Naive thymus-derived CD8-positive, alpha-beta T cell (primary cell): Measurements from ENCODE around the gene ZSCAN31. TPM values are rescaled to one million over a fixed set of nuclear protein-coding genes. Genes with fewer than 3 reads are reported as not detected.
A peak's percentile ranks its signal among the peaks of the same experiment; 100 is the strongest.

Source experiments
- ATAC-seq, 2 donors: fragments of 150-1000 bp; cut with Tn5 transposase in 1 of 2; sonication (Bioruptor Pico), chemical (Tn5 transposase) in 1 of 2; 1 replicate in 1 of 2; 2 replicates in 1 of 2; pipeline ENCODE4 v1.10.0; 2021; ENCODE audit warnings: mild to moderate bottlenecking in 2 of 2, moderate library complexity in 2 of 2
- POLR2A ChIA-PET: fragments of 350-600 bp; sonication (Branson Sonifier 250); formaldehyde crosslinking; loops from one replicate; lab custom pipeline; 2021; ENCODE audit warnings: antibody characterized with exemption; lab: Charles Lee
- DNase-seq, 10 donors: peaks; one replicate each; pipeline versions ENCODE4 v3.0.0 to v3.0.0-alpha.2; 2020 to 2022
- H3K27ac Mint-ChIP-seq, 10 donors: one replicate each; pipeline ENCODE4 v1.8.0; 2020 to 2022; ENCODE audit warnings: mild to moderate bottlenecking in 10 of 10, mixed read lengths in 10 of 10, moderate library complexity in 4 of 10, inconsistent platforms in 1 of 10
- H3K27me3 Mint-ChIP-seq, 5 donors: one replicate each; pipeline ENCODE4 v1.8.0; 2021 to 2022; ENCODE audit warnings: mixed read lengths in 5 of 5
- H3K36me3 Mint-ChIP-seq, 3 donors: one replicate each; pipeline ENCODE4 v1.8.0; 2020 to 2022; ENCODE audit warnings: mixed read lengths in 3 of 3, mild to moderate bottlenecking in 2 of 3, inconsistent platforms in 1 of 3
- H3K4me1 Mint-ChIP-seq, 4 donors: one replicate each; pipeline ENCODE4 v1.8.0; 2021 to 2022; ENCODE audit warnings: mixed read lengths in 4 of 4
- H3K4me3 Mint-ChIP-seq, 10 donors: one replicate each; pipeline ENCODE4 v1.8.0; 2020 to 2022; ENCODE audit warnings: mild to moderate bottlenecking in 10 of 10, mixed read lengths in 10 of 10, moderate library complexity in 6 of 10, inconsistent platforms in 1 of 10
- H3K9me3 Mint-ChIP-seq, 9 donors: one replicate each; pipeline ENCODE4 v1.8.0; 2020 to 2022; ENCODE audit warnings: mixed read lengths in 9 of 9, mild to moderate bottlenecking in 3 of 9, inconsistent platforms in 1 of 9, moderate library complexity in 1 of 9
- polyA plus RNA-seq, 3 donors: library from polyadenylated mRNA; unstranded; fragments of 300-500 nt; fragmentation: Illumina TruSeq; gene quantifications; one replicate each; pipeline ENCODE4 v1.2.3, GENCODE V29; 2021
- total RNA-seq, 8 experiments: library from RNA in 2 of 8; stranded (reverse) in 2 of 8; gene quantifications; one replicate each; pipeline ENCODE4 v1.2.3 and lab custom pipeline; 2021 to 2026

ZSCAN31 gene
- total RNA-seq, result 1 to 10 TPM; 1.8 to 2.8 TPM
- polyA plus RNA-seq, result 1 to 10 TPM in 1 of 3 donors, under 1 TPM in 2; 0.79 to 1.0 (median 0.98) TPM
- 1.6 to 4.8 (median 2.7) reads per million in 6 experiments for total RNA-seq (lab: John Stamatoyannopoulos, UW)

- POLR2A ChIA-PET, result interaction anchor here (0.5 to 2.3 kb wide), 13 partner anchors 9 to 1159 kb away, joined by 3 to 15 read pairs (median 4); partner anchors contain the start of genes ZKSCAN3, ZKSCAN8, ZNF165 and ZSCAN26
- Mint-ChIP-seq H3K9me3 (peaks cover 0 to 8% (median 5%) of the 10 kb centered on the region in 9 donors), H3K27me3 (no peaks in the 10 kb centered on the region), H3K36me3 (no peaks in the 10 kb centered on the region), H3K4me3 (no peak within 1 kb of the TSS), H3K4me1 (peaks cover 0 to 11% (median 8%) of the 10 kb centered on the region in 4 donors), H3K27ac (no peak within 1 kb of the TSS)
- peak; percentile 88 to 91 for ATAC-seq
- DNase-seq, result peak; percentile 62 to 92 (median 76)
Measured at GRCh38 chr6:28335564-28336283, at the start of gene ZSCAN31. TSS of gene ZSCAN31 (minus strand) at chr6:28336148. CDS start at chr6:28329683, 6,465 bp downstream.

- H3K4me3 Mint-ChIP-seq, result peak overlapping the region in 1 of 10 donors; percentile 20
- peaks cover 10 to 55% (median 28%) of the 10 kb centered on the region in 4 donors for H3K4me1 Mint-ChIP-seq
- no peaks in the 10 kb centered on the region for H3K27me3 Mint-ChIP-seq
- peaks cover 0 to 5% (median 0%) of the 10 kb centered on the region in 9 donors for H3K9me3 Mint-ChIP-seq
- ATAC-seq, result no peak
- POLR2A ChIA-PET, result interaction anchor here (1.4 kb wide), 1 partner anchor 26 kb away, joined by 3 read pairs; no protein-coding TSS in a partner anchor
- H3K27ac Mint-ChIP-seq, result no peak overlapping the region
- DNase-seq, result no peak
- peaks cover 42 to 80% (median 63%) of the 10 kb centered on the region in 3 donors for H3K36me3 Mint-ChIP-seq
Measured at GRCh38 chr6:28384143-28384533, 48.2 kb upstream of the ZSCAN31 start.

GRCh38 chr6:28383235-28384142 is 47.5 kb upstream of the ZSCAN31 start:
- peaks cover 10 to 51% (median 25%) of the 10 kb centered on the region in 4 donors for H3K4me1 Mint-ChIP-seq
- POLR2A ChIA-PET, result interaction anchor here (0.7 to 1.4 kb wide), 4 partner anchors 16 to 1205 kb away, joined by 3 read pairs; partner anchors contain the start of gene ZSCAN12
- H3K36me3 Mint-ChIP-seq, result peaks cover 39 to 77% (median 60%) of the 10 kb centered on the region in 3 donors
- peak overlapping the region in 9 of 10 donors; percentile 63 to 86 (median 74) for H3K27ac Mint-ChIP-seq
- H3K27me3 Mint-ChIP-seq, result no peaks in the 10 kb centered on the region
- ATAC-seq (peak; percentile 80 to 85), DNase-seq (peak; percentile 6 to 65 (median 31))
- H3K9me3 Mint-ChIP-seq, result peaks cover 0 to 6% (median 0%) of the 10 kb centered on the region in 9 donors
- H3K4me3 Mint-ChIP-seq, result peak overlapping the region; percentile 67 to 87 (median 82)

GRCh38 chr6:28380381-28380780 is 44.4 kb upstream of the ZSCAN31 start:
- H3K27ac Mint-ChIP-seq, result no peak overlapping the region
- no peak for DNase-seq
- no peak for ATAC-seq
- H3K27me3 Mint-ChIP-seq, result no peaks in the 10 kb centered on the region
- POLR2A ChIA-PET, result no interaction called here
- H3K4me1 Mint-ChIP-seq, result peaks cover 7 to 40% (median 15%) of the 10 kb centered on the region in 4 donors
- peaks cover 0 to 15% (median 4%) of the 10 kb centered on the region in 9 donors for H3K9me3 Mint-ChIP-seq
- no peak overlapping the region for H3K4me3 Mint-ChIP-seq
- peaks cover 20 to 69% (median 59%) of the 10 kb centered on the region in 3 donors for H3K36me3 Mint-ChIP-seq

GRCh38 chr6:28378644-28379043 is 42.7 kb upstream of the ZSCAN31 start:
- Mint-ChIP-seq H3K9me3 (peaks cover 0 to 15% (median 4%) of the 10 kb centered on the region in 9 donors), H3K36me3 (peaks cover 25 to 66% (median 52%) of the 10 kb centered on the region in 3 donors), H3K27me3 (no peaks in the 10 kb centered on the region), H3K4me3 (no peak overlapping the region), H3K4me1 (peaks cover 7 to 29% (median 10%) of the 10 kb centered on the region in 4 donors), H3K27ac (no peak overlapping the region)
- no peak for ATAC-seq
- POLR2A ChIA-PET, result interaction anchor here (0.6 kb wide), 1 partner anchor 779 kb away, joined by 5 read pairs; no protein-coding TSS in a partner anchor
- DNase-seq, result no peak

- Mint-ChIP-seq H3K9me3 (peaks cover 0 to 15% (median 4%) of the 10 kb centered on the region in 9 donors), H3K27ac (no peak overlapping the region), H3K4me1 (peaks cover 2 to 22% (median 4%) of the 10 kb centered on the region in 4 donors), H3K27me3 (no peaks in the 10 kb centered on the region), H3K36me3 (peaks cover 24 to 60% (median 50%) of the 10 kb centered on the region in 3 donors), H3K4me3 (no peak overlapping the region)
- POLR2A ChIA-PET, result no interaction called here
- no peak for ATAC-seq
- no peak for DNase-seq
Measured at GRCh38 chr6:28377879-28378278, 41.9 kb upstream of the ZSCAN31 start.

- Mint-ChIP-seq H3K4me3 (no peak overlapping the region), H3K27me3 (no peaks in the 10 kb centered on the region), H3K9me3 (peaks cover 0 to 9% (median 4%) of the 10 kb centered on the region in 9 donors), H3K36me3 (peaks cover 5 to 26% (median 17%) of the 10 kb centered on the region in 3 donors), H3K27ac (no peak overlapping the region), H3K4me1 (no peaks in the 10 kb centered on the region)
- ATAC-seq (no peak), DNase-seq (no peak)
- POLR2A ChIA-PET, result interaction anchor here (1.2 kb wide), 1 partner anchor 702 kb away, joined by 3 read pairs; no protein-coding TSS in a partner anchor
Measured at GRCh38 chr6:28373925-28374324, 38.0 kb upstream of the ZSCAN31 start.

GRCh38 chr6:28371706-28372451 is 35.9 kb upstream of the ZSCAN31 start:
- no peaks in the 10 kb centered on the region for H3K27me3 Mint-ChIP-seq
- H3K36me3 Mint-ChIP-seq, result peaks cover 3 to 28% (median 5%) of the 10 kb centered on the region in 3 donors
- no peak overlapping the region for H3K27ac Mint-ChIP-seq
- POLR2A ChIA-PET, result interaction anchor here (0.6 to 0.7 kb wide), 3 partner anchors 27 to 53 kb away, joined by 3 to 8 read pairs (median 6); no protein-coding TSS in a partner anchor
- H3K9me3 Mint-ChIP-seq, result no peaks in the 10 kb centered on the region
- ATAC-seq (no peak), DNase-seq (no peak)
- no peak overlapping the region for H3K4me3 Mint-ChIP-seq
- H3K4me1 Mint-ChIP-seq, result peaks cover 0 to 5% (median 0%) of the 10 kb centered on the region in 4 donors

GRCh38 chr6:28371280-28371679 is 35.3 kb upstream of the ZSCAN31 start:
- Mint-ChIP-seq H3K9me3 (no peaks in the 10 kb centered on the region), H3K27me3 (no peaks in the 10 kb centered on the region), H3K4me1 (peaks cover 0 to 5% (median 0%) of the 10 kb centered on the region in 4 donors), H3K36me3 (peaks cover 5 to 33% (median 6%) of the 10 kb centered on the region in 3 donors), H3K27ac (no peak overlapping the region), H3K4me3 (no peak overlapping the region)
- ATAC-seq (no peak), DNase-seq (no peak)
- POLR2A ChIA-PET, result interaction anchor here (0.7 kb wide), 1 partner anchor 28 kb away, joined by 8 read pairs; no protein-coding TSS in a partner anchor

GRCh38 chr6:28370440-28370839 is 34.5 kb upstream of the ZSCAN31 start:
- H3K36me3 Mint-ChIP-seq, result peaks cover 5 to 34% (median 9%) of the 10 kb centered on the region in 3 donors
- DNase-seq (no peak), ATAC-seq (no peak)
- H3K9me3 Mint-ChIP-seq, result no peaks in the 10 kb centered on the region
- H3K4me3 Mint-ChIP-seq, result no peak overlapping the region
- H3K27ac Mint-ChIP-seq, result no peak overlapping the region
- H3K27me3 Mint-ChIP-seq, result no peaks in the 10 kb centered on the region
- POLR2A ChIA-PET, result no interaction called here
- H3K4me1 Mint-ChIP-seq, result peaks cover 0 to 5% (median 0%) of the 10 kb centered on the region in 4 donors

GRCh38 chr6:28369463-28369862 is 33.5 kb upstream of the ZSCAN31 start:
- Mint-ChIP-seq H3K4me1 (peaks cover 0 to 5% (median 0%) of the 10 kb centered on the region in 4 donors), H3K27ac (no peak overlapping the region), H3K9me3 (no peaks in the 10 kb centered on the region), H3K4me3 (no peak overlapping the region), H3K36me3 (peaks cover 0 to 38% (median 11%) of the 10 kb centered on the region in 3 donors), H3K27me3 (no peaks in the 10 kb centered on the region)
- no peak for ATAC-seq
- POLR2A ChIA-PET, result no interaction called here
- DNase-seq, result no peak
